GM12878 (cell line): ENCODE data around the gene GPSM3. TPM values are rescaled to one million over a fixed set of nuclear protein-coding genes. Genes with fewer than 3 reads are reported as not detected.
A peak's percentile ranks its signal among the peaks of the same experiment; 100 is the strongest.

Experiments
- BMI1 ChIP-seq: fragments of 450-650 bp; IDR thresholded peaks from 2 replicates; pipeline ENCODE4 v1.6.1; 2016; ENCODE audit warnings: mild to moderate bottlenecking, moderate library complexity, borderline replicate concordance
- EED ChIP-seq: sonication (generic); IDR thresholded peaks from 2 replicates; pipeline ENCODE4 v1.6.1; 2016; ENCODE audit warnings: antibody characterized with exemption, low read depth
- HDGF ChIP-seq: fragments of 450-650 bp; IDR thresholded peaks from 2 replicates; pipeline ENCODE4 v1.6.1; 2016; ENCODE audit warnings: antibody characterized with exemption
- IKZF2 ChIP-seq, 2 experiments: fragments of 450-650 bp; IDR thresholded peaks; 2 replicates each; pipeline ENCODE4 v1.6.1; 2017; ENCODE audit warnings: mild to moderate bottlenecking in 2 of 2, moderate library complexity in 2 of 2
- LARP7 ChIP-seq: fragments of 450-650 bp; IDR thresholded peaks from 2 replicates; pipeline ENCODE4 v1.6.1; 2017; ENCODE audit warnings: mild to moderate bottlenecking
- MYB ChIP-seq: fragments of 150-350 bp; IDR thresholded peaks from 2 replicates; pipeline ENCODE4 v1.6.1; 2014; ENCODE audit warnings: mild to moderate bottlenecking, low read depth, low read length, borderline replicate concordance
- MYC ChIP-seq: IDR thresholded peaks from 2 replicates; pipeline ENCODE4 v1.6.1; 2011; ENCODE audit warnings: mild to moderate bottlenecking, low read length, moderate library complexity, inconsistent platforms; ENCODE audit not compliant: insufficient read depth, insufficient replicate concordance, insufficient read length, severe bottlenecking
- NR2C1 ChIP-seq: fragments of 450-650 bp; IDR thresholded peaks from 2 replicates; pipeline ENCODE4 v1.6.1; 2017; ENCODE audit warnings: antibody characterized with exemption, mild to moderate bottlenecking, moderate library complexity
- PAX8 ChIP-seq: fragments of 450-650 bp; IDR thresholded peaks from 2 replicates; pipeline ENCODE4 v1.6.1; 2017; ENCODE audit warnings: mild to moderate bottlenecking, moderate library complexity
- RCOR1 ChIP-seq: conservative IDR thresholded peaks from 2 replicates; pipeline ENCODE4 v1.6.1; 2012; ENCODE audit warnings: low read depth, low read length, improper control_type of control experiment
- RELA ChIP-seq: fragments of 450-650 bp; IDR thresholded peaks from 2 replicates; pipeline ENCODE4 v1.8.0; 2014; ENCODE audit warnings: borderline replicate concordance; ENCODE audit not compliant: partially characterized antibody
- SREBF2 ChIP-seq: IDR thresholded peaks from 2 replicates; pipeline ENCODE4 v1.6.1; 2012; ENCODE audit warnings: mild to moderate bottlenecking, low read length
- SRF ChIP-seq, 2 experiments: IDR thresholded peaks; 2 replicates each; pipeline ENCODE4 v1.6.1; 2011; ENCODE audit warnings: low read depth in 2 of 2, low read length in 2 of 2, mild to moderate bottlenecking in 1 of 2, moderate library complexity in 1 of 2
- SUZ12 ChIP-seq: fragments of 200-600 bp; sonication (generic); IDR thresholded peaks from one replicate; pipeline ENCODE4 v1.6.1; 2018; ENCODE audit warnings: antibody characterized with exemption, mild to moderate bottlenecking; ENCODE audit not compliant: unreplicated experiment
- TBL1XR1 ChIP-seq: IDR thresholded peaks from 2 replicates; pipeline ENCODE4 v1.6.1; 2012; ENCODE audit warnings: low read depth, low read length, improper control_type of control experiment
- TCF12 ChIP-seq: IDR thresholded peaks from 2 replicates; pipeline ENCODE4 v1.6.1; 2011; ENCODE audit warnings: low read depth, mild to moderate bottlenecking, low read length
- TCF3 ChIP-seq: IDR thresholded peaks from 2 replicates; pipeline ENCODE4 v1.6.1; 2012; ENCODE audit warnings: low read depth, mild to moderate bottlenecking, low read length, borderline replicate concordance; ENCODE audit not compliant: insufficient read depth
- USF2 ChIP-seq: IDR thresholded peaks from 2 replicates; pipeline ENCODE4 v1.6.1; 2011; ENCODE audit warnings: low read depth, low read length, improper control_type of control experiment, borderline replicate concordance
- polyA plus RNA-seq, 11 experiments: library from polyadenylated mRNA; depleted of rRNA in 4 of 11; unstranded in 6 of 11; stranded (reverse) in 5 of 11; fragments of >200 nt; fragmentation: Nextera tagmentation in 4 of 11; fragmentation: Illumina TruSeq in 1 of 11; extraction: Ambion mirVana in 4 of 11; extraction: Trizol in 1 of 11; gene quantifications; 1 replicate in 1 of 11; 2 replicates in 10 of 11; pipeline versions ENCODE4 v1.2.1 to v1.2.3, GENCODE V29; 2011 to 2016; ENCODE audit warnings: inconsistent platforms in 2 of 11, missing spikeins in 2 of 11, low read depth in 1 of 11
- total RNA-seq, 4 experiments: library from RNA; depleted of rRNA in 3 of 4; stranded (reverse); fragments of >200 nt in 3 of 4; fragmentation: Illumina TruSeq in 1 of 4; extraction: Trizol in 1 of 4; gene quantifications; 2 replicates each; pipeline versions ENCODE4 v1.2.1 to v1.2.3, GENCODE V29; 2013 to 2021
- TF ChIP-seq, protein P1 (sequence below): fragments of 450-650 bp; IDR thresholded peaks from 2 replicates; pipeline ENCODE4 v1.6.1; 2017; ENCODE audit warnings: mild to moderate bottlenecking, low read depth, inconsistent platforms; ENCODE audit not compliant: poor library complexity, severe bottlenecking
- TF ChIP-seq, protein P2 (sequence below): fragments of 150-350 bp; IDR thresholded peaks from 2 replicates; pipeline ENCODE4 v1.6.1; 2014; ENCODE audit warnings: mild to moderate bottlenecking, low read depth, low read length
- TF ChIP-seq, protein P3 (sequence below): fragments of 450-650 bp; formaldehyde crosslinking; IDR thresholded peaks from 2 replicates; pipeline ENCODE4 v1.5.0; 2022; ENCODE audit warnings: mild to moderate bottlenecking, missing genetic modification characterization

The GPSM3 gene
- total and polyA plus RNA-seq, 10 of the 15 experiments (the other 5 are each of a cell fraction or from before 2014, with no cell fraction given), result 22.0 to 137 (median 113) TPM

- TF ChIP-seq TCF12 (peak; percentile 91), HDGF (no peak; the same call in 1 of the 2 replicates), SRF (IDR thresholded peaks at IDR 0.05; ENCODE audit: low read depth in 2 of 2, low read length in 2 of 2) (0 out of 4 replicates have a peak, but pooled peaks of 1 of the 2 experiments have one; percentile 39), EED (peak; percentile 81), RELA (peak; percentile 11), NR2C1 (no peak), PAX8 (no peak), SUZ12 (no peak), MYB (no peak; the same call in 1 of the 2 replicates), TCF3 (no peak), USF2 (no peak; the same call in 1 of the 2 replicates), BMI1 (peak; percentile 88), LARP7 (peak; percentile 96), MYC (no peak), SREBF2 (no peak), IKZF2 (IDR thresholded peaks at IDR 0.05) (peak; percentile 91), TBL1XR1 (peak; percentile 54; the same call in 1 of the 2 replicates), RCOR1 (peak; percentile 88)
- TF ChIP-seq, protein P1, sequence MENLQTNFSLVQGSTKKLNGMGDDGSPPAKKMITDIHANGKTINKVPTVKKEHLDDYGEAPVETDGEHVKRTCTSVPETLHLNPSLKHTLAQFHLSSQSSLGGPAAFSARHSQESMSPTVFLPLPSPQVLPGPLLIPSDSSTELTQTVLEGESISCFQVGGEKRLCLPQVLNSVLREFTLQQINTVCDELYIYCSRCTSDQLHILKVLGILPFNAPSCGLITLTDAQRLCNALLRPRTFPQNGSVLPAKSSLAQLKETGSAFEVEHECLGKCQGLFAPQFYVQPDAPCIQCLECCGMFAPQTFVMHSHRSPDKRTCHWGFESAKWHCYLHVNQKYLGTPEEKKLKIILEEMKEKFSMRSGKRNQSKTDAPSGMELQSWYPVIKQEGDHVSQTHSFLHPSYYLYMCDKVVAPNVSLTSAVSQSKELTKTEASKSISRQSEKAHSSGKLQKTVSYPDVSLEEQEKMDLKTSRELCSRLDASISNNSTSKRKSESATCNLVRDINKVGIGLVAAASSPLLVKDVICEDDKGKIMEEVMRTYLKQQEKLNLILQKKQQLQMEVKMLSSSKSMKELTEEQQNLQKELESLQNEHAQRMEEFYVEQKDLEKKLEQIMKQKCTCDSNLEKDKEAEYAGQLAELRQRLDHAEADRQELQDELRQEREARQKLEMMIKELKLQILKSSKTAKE, result peak; percentile 68
- TF ChIP-seq, protein P2, sequence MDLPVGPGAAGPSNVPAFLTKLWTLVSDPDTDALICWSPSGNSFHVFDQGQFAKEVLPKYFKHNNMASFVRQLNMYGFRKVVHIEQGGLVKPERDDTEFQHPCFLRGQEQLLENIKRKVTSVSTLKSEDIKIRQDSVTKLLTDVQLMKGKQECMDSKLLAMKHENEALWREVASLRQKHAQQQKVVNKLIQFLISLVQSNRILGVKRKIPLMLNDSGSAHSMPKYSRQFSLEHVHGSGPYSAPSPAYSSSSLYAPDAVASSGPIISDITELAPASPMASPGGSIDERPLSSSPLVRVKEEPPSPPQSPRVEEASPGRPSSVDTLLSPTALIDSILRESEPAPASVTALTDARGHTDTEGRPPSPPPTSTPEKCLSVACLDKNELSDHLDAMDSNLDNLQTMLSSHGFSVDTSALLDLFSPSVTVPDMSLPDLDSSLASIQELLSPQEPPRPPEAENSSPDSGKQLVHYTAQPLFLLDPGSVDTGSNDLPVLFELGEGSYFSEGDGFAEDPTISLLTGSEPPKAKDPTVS, result no peak
- TF ChIP-seq, protein P3, sequence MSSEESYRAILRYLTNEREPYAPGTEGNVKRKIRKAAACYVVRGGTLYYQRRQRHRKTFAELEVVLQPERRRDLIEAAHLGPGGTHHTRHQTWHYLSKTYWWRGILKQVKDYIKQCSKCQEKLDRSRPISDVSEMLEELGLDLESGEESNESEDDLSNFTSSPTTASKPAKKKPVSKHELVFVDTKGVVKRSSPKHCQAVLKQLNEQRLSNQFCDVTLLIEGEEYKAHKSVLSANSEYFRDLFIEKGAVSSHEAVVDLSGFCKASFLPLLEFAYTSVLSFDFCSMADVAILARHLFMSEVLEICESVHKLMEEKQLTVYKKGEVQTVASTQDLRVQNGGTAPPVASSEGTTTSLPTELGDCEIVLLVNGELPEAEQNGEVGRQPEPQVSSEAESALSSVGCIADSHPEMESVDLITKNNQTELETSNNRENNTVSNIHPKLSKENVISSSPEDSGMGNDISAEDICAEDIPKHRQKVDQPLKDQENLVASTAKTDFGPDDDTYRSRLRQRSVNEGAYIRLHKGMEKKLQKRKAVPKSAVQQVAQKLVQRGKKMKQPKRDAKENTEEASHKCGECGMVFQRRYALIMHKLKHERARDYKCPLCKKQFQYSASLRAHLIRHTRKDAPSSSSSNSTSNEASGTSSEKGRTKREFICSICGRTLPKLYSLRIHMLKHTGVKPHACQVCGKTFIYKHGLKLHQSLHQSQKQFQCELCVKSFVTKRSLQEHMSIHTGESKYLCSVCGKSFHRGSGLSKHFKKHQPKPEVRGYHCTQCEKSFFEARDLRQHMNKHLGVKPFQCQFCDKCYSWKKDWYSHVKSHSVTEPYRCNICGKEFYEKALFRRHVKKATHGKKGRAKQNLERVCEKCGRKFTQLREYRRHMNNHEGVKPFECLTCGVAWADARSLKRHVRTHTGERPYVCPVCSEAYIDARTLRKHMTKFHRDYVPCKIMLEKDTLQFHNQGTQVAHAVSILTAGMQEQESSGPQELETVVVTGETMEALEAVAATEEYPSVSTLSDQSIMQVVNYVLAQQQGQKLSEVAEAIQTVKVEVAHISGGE, result no peak
These were observed 3.6 kb upstream of the GPSM3 start (continued) for GRCh38 chr6:32195902-32196681.
